Adrenal gland (tissue), 12 donors: ENCODE results near the gene NEGR1. TPM values are rescaled to one million over a fixed set of nuclear protein-coding genes. Genes with fewer than 3 reads are reported as not detected.

Experiments
- DNase-seq, 7 donors: peaks; one replicate each; pipeline ENCODE4 v3.0.0-alpha.2; 2019 to 2020
- H3K27ac ChIP-seq, 5 donors: fragments of 200-600 bp; sonication (generic) in 4 of 5; 1 replicate in 3 of 5; 2 replicates in 2 of 5; pipeline versions ENCODE4 v1.5.1 to v1.8.0; 2016 to 2020; ENCODE audit warnings: mild to moderate bottlenecking in 1 of 5
- H3K27me3 ChIP-seq: fragments of 200-600 bp; 2 replicates; pipeline ENCODE4 v1.8.0; 2021
- H3K36me3 ChIP-seq, 2 donors: fragments of 200-600 bp; replicated peaks in 1 of 2; 1 replicate in 1 of 2; 2 replicates in 1 of 2; pipeline versions ENCODE4 v1.5.1 to v1.8.0; 2018 to 2022
- H3K4me1 ChIP-seq, 2 donors: fragments of 200-600 bp; replicated peaks in 1 of 2; 1 replicate in 1 of 2; 2 replicates in 1 of 2; pipeline versions ENCODE4 v1.5.1 to v1.8.0; 2018 to 2021
- H3K4me3 ChIP-seq, 4 donors: fragments of 200-600 bp; sonication (generic) in 3 of 4; one replicate each; pipeline ENCODE4 v1.5.1; 2016 to 2018
- H3K9me3 ChIP-seq, 3 donors: fragments of 200-600 bp; sonication (generic) in 1 of 3; replicated peaks in 1 of 3; 1 replicate in 2 of 3; 2 replicates in 1 of 3; pipeline versions ENCODE4 v1.5.1 to v1.8.0; 2016 to 2021
- POLR2A ChIP-seq, 2 donors: fragments of 450-650 bp; IDR thresholded peaks; one replicate each; pipeline ENCODE4 v1.6.1; 2017; ENCODE audit warnings: antibody characterized with exemption in 2 of 2, mild to moderate bottlenecking in 2 of 2, moderate library complexity in 1 of 2
- WGBS, 4 donors: extraction: QIAGEN DNeasy Blood & Tissue Kit in 2 of 4; methylation state at CpG; one replicate each; pipeline versions ENCODE4 v1.1.5 to v1.1.7; 2013 to 2017; 5-methylcytosine and 5-hydroxymethylcytosine counted together
- intact Hi-C, 2 donors: fragments of 100-400 bp; cut with DNase I; formaldehyde crosslinking; loops; one replicate each; pipeline versions ENCODE4 v1.14.1 to v1.15.0; 2022 to 2023
- polyA plus RNA-seq, 3 donors: library from polyadenylated mRNA; stranded (reverse); fragments of 200-250 nt in 2 of 3; fragments of 350-450 nt in 1 of 3; fragmentation: Illumina TruSeq in 1 of 3; extraction: RNeasy Lipid Tissue Mini Kit (QIAGEN cat#74804) in 1 of 3; gene quantifications; one replicate each; pipeline ENCODE4 v1.2.3, GENCODE V29; 2013 to 2014
- total RNA-seq, 9 donors: library from RNA; depleted of rRNA in 4 of 9; stranded (reverse); fragments of >200 nt in 4 of 9; fragments of 120-200 nt in 1 of 9; fragmentation: NEBNext Ultra II Directional in 1 of 9; extraction: Animal tissue kit (Norgen Biotek cat#: 25700) in 1 of 9; gene quantifications; one replicate each; pipeline versions ENCODE4 v1.1.0 to v1.2.4, GENCODE V29; 2013 to 2023
- TF ChIP-seq, protein P1 (sequence below), 6 experiments: fragments of 450-650 bp in 4 of 6; fragments of 200-600 bp in 2 of 6; sonication (generic) in 1 of 6; IDR thresholded peaks; 1 replicate in 5 of 6; 2 replicates in 1 of 6; pipeline versions ENCODE4 v1.5.1 to v1.8.0; 2016 to 2021; ENCODE audit warnings: antibody characterized with exemption in 6 of 6, mild to moderate bottlenecking in 2 of 6, moderate library complexity in 1 of 6
- donor health status: healthy with polysubstance abuse.
- donor health status: Bipolar disorder and iron deficiency.
- donor health status: DM: yes; HTN: yes; CAD: no.
- donor health status: DM: no; HTN: no; CAD: no.
- donor health status: DM: no; HTN: no; CAD: no.
- donor health status: DM: yes; HTN: yes; CAD: no.

The NEGR1 gene
- total and polyA plus RNA-seq, 12 donors: 1.1 to 7.4 (median 4.0) TPM

- no peaks in the 10 kb centered on the region for H3K4me1 ChIP-seq
- H3K27me3 ChIP-seq: no peaks in the 10 kb centered on the region
- H3K4me3 ChIP-seq: no peak overlapping the region
- no peak overlapping the region for H3K27ac ChIP-seq
- no peak for TF ChIP-seq POLR2A (IDR thresholded peaks at IDR 0.05)
- TF ChIP-seq, protein P1, sequence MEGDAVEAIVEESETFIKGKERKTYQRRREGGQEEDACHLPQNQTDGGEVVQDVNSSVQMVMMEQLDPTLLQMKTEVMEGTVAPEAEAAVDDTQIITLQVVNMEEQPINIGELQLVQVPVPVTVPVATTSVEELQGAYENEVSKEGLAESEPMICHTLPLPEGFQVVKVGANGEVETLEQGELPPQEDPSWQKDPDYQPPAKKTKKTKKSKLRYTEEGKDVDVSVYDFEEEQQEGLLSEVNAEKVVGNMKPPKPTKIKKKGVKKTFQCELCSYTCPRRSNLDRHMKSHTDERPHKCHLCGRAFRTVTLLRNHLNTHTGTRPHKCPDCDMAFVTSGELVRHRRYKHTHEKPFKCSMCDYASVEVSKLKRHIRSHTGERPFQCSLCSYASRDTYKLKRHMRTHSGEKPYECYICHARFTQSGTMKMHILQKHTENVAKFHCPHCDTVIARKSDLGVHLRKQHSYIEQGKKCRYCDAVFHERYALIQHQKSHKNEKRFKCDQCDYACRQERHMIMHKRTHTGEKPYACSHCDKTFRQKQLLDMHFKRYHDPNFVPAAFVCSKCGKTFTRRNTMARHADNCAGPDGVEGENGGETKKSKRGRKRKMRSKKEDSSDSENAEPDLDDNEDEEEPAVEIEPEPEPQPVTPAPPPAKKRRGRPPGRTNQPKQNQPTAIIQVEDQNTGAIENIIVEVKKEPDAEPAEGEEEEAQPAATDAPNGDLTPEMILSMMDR (IDR thresholded peaks at IDR 0.05): no peak
- 59 to 67% (median 62%) methylated on average over 4 of the region's 4 CpGs for WGBS, 4 donors
- intact Hi-C loops: no loop called here
- no peak for DNase-seq
- no peaks in the 10 kb centered on the region for H3K9me3 ChIP-seq
- H3K36me3 ChIP-seq: no peaks in the 10 kb centered on the region
Measured at GRCh38 chr1:72122099-72122880, 160.0 kb downstream of the NEGR1 start.

- Histone ChIP-seq H3K36me3 (no peaks in the 10 kb centered on the region), H3K27me3 (no peaks in the 10 kb centered on the region), H3K4me1 (no peaks in the 10 kb centered on the region), H3K4me3 (no peak overlapping the region), H3K27ac (no peak overlapping the region), H3K9me3 (no peaks in the 10 kb centered on the region)
- no peak for DNase-seq
- intact Hi-C loops: no loop called here
- TF ChIP-seq POLR2A (IDR thresholded peaks at IDR 0.05): no peak
- TF ChIP-seq, protein P1 (IDR thresholded peaks at IDR 0.05): no peak
- 65 to 85% (median 70%) methylated on average over 1 of the region's 1 CpG for WGBS, 4 donors
Measured at GRCh38 chr1:72119491-72119890, 162.8 kb downstream of the NEGR1 start.

DNA sequence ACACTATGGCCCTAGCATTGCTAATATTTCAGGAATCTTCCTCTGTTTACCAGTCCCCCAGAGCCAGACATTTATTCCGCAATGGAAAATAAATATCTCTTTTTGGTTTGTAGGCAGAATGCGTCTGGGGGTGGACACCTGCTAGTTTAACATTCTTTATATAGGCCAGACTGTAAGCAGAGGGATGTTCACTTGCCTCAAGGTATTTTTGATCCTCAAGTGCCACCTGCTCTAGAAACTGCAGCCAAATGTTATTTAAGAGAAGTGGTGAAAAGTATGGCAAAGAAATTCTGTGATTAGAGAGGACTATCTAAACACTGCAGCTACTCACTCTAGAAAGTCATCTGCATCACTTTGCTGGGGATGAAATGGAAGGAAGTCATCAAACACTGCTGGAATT is 164.7 kb downstream of the NEGR1 start:
- Histone ChIP-seq H3K27ac (no peak overlapping the region), H3K27me3 (no peaks in the 10 kb centered on the region), H3K4me3 (no peak overlapping the region), H3K4me1 (no peaks in the 10 kb centered on the region), H3K36me3 (no peaks in the 10 kb centered on the region), H3K9me3 (no peaks in the 10 kb centered on the region)
- no peak for DNase-seq
- intact Hi-C loops: no loop called here
- WGBS, 4 donors: 73 to 90% (median 85%) methylated on average over 2 of the region's 2 CpGs
- TF ChIP-seq, protein P1 (IDR thresholded peaks at IDR 0.05): no peak
- no peak for TF ChIP-seq POLR2A (IDR thresholded peaks at IDR 0.05)

DNA sequence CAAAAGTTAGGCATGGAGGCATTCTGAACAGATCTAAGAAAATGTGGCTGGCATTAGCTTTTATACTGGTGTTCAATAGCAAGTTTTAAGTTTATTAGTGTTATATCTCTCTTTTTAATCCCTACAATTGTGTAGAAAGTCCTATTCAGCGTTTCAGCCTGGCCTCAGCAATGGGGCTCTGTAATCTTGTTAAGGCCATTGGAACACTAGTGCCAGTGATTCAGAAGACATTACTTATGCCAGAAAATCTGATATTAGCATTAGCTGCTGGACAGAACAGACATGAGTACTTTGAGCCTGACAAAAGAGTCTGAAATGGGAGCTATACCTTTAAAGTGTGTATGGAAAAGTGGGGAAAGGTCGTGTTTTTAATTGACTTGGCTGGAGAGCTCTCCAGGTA is 167.0 kb downstream of the NEGR1 start:
- intact Hi-C loops: no loop called here
- Histone ChIP-seq H3K4me3 (no peak overlapping the region), H3K27ac (no peak overlapping the region), H3K9me3 (no peaks in the 10 kb centered on the region), H3K36me3 (no peaks in the 10 kb centered on the region), H3K4me1 (no peaks in the 10 kb centered on the region), H3K27me3 (no peaks in the 10 kb centered on the region)
- TF ChIP-seq, protein P1 (IDR thresholded peaks at IDR 0.05): no peak
- TF ChIP-seq POLR2A (IDR thresholded peaks at IDR 0.05): no peak
- WGBS, 4 donors: 51 to 66% (median 63%) methylated on average over 2 of the region's 2 CpGs
- DNase-seq: no peak
